ENCODE measurements around the gene LUC7L.
"Not testable (repeated sequence)": the region's sequence is repeated elsewhere in the genome, so short reads cannot be mapped to it uniquely, and the experiment has no call there.

The LUC7L gene

GRCh38 chr16:178668-179015 lies 50.6 kb downstream of the LUC7L start:
- DNase-seq = no peak

DNA sequence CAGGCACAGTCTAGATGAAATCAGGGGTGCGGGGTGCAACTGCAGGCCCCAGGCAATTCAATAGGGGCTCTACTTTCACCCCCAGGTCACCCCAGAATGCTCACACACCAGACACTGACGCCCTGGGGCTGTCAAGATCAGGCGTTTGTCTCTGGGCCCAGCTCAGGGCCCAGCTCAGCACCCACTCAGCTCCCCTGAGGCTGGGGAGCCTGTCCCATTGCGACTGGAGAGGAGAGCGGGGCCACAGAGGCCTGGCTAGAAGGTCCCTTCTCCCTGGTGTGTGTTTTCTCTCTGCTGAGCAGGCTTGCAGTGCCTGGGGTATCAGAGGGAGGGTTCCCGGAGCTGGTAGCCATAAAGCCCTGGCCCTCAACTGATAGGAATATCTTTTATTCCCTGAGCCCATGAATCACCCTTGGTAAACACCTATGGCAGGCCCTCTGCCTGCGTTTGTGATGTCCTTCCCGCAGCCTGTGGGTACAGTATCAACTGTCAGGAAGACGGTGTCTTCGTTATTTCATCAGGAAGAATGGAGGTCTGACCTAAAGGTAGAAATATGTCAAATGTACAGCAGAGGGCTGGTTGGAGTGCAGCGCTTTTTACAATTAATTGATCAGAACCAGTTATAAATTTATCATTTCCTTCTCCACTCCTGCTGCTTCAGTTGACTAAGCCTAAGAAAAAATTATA lies 51.1 kb downstream of the LUC7L start:
- DNase-seq = no peak

- no peak for DNase-seq
Measured at GRCh38 chr16:177394-177822, 51.8 kb downstream of the LUC7L start.

GRCh38 chr16:176477-177382 lies 52.5 kb downstream of the LUC7L start, which contains the start of gene HBA1:
Gene HBA1 (plus strand): TSS chr16:176680. CDS start chr16:176717, 37 bp downstream.
- not testable (repeated sequence) for DNase-seq

DNA sequence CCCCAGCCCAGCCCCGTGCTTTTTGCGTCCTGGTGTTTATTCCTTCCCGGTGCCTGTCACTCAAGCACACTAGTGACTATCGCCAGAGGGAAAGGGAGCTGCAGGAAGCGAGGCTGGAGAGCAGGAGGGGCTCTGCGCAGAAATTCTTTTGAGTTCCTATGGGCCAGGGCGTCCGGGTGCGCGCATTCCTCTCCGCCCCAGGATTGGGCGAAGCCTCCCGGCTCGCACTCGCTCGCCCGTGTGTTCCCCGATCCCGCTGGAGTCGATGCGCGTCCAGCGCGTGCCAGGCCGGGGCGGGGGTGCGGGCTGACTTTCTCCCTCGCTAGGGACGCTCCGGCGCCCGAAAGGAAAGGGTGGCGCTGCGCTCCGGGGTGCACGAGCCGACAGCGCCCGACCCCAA lies 53.2 kb downstream of the LUC7L start:
- not testable (repeated sequence) for DNase-seq

- DNase-seq = no peak
Measured at GRCh38 chr16:175011-175949, 54.0 kb downstream of the LUC7L start.

GRCh38 chr16:173928-174769 lies 55.1 kb downstream of the LUC7L start:
- peak in 1 of 2 experiments; percentile 19 for DNase-seq

DNA sequence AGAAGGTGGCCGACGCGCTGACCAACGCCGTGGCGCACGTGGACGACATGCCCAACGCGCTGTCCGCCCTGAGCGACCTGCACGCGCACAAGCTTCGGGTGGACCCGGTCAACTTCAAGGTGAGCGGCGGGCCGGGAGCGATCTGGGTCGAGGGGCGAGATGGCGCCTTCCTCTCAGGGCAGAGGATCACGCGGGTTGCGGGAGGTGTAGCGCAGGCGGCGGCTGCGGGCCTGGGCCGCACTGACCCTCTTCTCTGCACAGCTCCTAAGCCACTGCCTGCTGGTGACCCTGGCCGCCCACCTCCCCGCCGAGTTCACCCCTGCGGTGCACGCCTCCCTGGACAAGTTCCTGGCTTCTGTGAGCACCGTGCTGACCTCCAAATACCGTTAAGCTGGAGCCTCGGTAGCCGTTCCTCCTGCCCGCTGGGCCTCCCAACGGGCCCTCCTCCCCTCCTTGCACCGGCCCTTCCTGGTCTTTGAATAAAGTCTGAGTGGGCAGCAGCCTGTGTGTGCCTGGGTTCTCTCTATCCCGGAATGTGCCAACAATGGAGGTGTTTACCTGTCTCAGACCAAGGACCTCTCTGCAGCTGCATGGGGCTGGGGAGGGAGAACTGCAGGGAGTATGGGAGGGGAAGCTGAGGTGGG lies 55.9 kb downstream of the LUC7L start:
- DNase-seq = not testable (repeated sequence)

DNA sequence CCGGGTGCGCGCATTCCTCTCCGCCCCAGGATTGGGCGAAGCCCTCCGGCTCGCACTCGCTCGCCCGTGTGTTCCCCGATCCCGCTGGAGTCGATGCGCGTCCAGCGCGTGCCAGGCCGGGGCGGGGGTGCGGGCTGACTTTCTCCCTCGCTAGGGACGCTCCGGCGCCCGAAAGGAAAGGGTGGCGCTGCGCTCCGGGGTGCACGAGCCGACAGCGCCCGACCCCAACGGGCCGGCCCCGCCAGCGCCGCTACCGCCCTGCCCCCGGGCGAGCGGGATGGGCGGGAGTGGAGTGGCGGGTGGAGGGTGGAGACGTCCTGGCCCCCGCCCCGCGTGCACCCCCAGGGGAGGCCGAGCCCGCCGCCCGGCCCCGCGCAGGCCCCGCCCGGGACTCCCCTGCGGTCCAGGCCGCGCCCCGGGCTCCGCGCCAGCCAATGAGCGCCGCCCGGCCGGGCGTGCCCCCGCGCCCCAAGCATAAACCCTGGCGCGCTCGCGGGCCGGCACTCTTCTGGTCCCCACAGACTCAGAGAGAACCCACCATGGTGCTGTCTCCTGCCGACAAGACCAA lies 56.8 kb downstream of the LUC7L start, which contains the start of gene HBA2:
HBA2 (plus strand) TSS at position 503 of the 568 bp plus-strand sequence; CDS start at position 540, 37 bp downstream.
- not testable (repeated sequence) for DNase-seq

DNA sequence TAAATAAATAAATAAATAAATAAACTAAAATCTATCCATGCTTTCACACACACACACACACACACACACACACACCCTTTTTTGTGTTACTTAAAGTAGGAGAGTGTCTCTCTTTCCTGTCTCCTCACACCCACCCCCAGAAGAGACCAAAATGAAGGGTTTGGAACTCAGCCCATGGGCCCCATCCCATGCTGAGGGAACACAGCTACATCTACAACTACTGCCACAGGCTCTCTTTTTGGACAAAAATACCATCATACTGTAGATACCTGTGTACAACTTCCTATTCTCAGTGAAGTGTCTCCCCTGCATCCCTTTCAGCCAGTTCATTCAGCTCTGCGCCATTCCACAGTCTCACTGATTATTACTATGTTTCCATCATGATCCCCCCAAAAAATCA lies 58.5 kb downstream of the LUC7L start:
- no peak for DNase-seq

DNA sequence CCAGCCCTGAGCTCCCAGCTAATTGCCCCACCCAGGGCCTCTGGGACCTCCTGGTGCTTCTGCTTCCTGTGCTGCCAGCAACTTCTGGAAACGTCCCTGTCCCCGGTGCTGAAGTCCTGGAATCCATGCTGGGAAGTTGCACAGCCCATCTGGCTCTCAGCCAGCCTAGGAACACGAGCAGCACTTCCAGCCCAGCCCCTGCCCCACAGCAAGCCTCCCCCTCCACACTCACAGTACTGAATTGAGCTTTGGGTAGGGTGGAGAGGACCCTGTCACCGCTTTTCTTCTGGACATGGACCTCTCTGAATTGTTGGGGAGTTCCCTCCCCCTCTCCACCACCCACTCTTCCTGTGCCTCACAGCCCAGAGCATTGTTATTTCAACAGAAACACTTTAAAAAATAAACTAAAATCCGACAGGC lies 59.2 kb downstream of the LUC7L start:
- DNase-seq = not testable (repeated sequence)

DNA sequence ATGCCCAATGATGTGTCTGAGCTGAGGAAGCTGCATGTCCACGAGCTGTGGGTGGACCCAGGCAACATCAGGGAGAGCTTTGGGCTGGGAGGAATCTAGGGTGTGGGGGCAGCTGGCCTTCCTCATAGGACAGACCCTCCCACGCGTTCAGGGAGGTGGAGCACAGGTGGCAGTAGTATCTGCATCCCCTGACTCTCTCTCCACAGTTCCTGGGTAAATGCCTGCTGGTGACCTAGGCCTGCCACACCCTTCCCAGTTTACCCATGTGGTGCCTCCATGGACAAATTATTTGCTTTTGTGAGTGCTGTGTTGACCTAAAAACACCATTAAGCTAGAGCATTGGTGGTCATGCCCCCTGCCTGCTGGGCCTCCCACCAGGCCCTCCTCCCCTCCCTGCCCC lies 60.2 kb downstream of the LUC7L start:
- DNase-seq = no peak

- peak in 1 of 2 experiments; percentile 10 for DNase-seq
Measured at GRCh38 chr16:168424-168823, 60.8 kb downstream of the LUC7L start.

DNA sequence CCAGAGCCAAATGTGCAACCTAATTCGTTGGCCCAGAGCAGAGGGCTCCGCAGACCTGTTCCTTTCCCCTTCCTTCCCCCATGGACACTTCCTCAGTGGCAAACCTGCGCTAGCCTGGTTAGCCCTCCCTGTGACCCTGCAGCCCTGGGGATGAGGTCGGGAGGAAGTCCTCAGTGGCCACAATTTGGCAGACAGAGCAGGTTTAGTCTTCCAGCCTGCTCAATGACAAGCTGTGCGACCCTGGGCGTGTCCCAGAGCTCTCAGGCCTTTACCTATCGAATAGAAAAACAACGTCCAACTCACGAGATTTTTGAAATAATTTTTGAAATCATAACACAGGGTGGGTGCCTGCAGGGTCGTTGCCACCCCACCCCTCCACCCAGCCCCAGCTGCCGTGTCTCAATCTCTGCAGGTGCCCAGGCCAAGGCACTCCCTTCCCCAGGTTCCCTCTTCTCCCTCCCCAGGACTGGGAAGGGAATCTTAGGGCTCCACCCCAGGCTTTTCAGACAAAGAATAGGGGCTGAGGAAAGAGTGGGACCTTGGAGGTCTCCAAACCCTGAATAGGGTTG lies 62.0 kb downstream of the LUC7L start:
- no peak for DNase-seq

DNA sequence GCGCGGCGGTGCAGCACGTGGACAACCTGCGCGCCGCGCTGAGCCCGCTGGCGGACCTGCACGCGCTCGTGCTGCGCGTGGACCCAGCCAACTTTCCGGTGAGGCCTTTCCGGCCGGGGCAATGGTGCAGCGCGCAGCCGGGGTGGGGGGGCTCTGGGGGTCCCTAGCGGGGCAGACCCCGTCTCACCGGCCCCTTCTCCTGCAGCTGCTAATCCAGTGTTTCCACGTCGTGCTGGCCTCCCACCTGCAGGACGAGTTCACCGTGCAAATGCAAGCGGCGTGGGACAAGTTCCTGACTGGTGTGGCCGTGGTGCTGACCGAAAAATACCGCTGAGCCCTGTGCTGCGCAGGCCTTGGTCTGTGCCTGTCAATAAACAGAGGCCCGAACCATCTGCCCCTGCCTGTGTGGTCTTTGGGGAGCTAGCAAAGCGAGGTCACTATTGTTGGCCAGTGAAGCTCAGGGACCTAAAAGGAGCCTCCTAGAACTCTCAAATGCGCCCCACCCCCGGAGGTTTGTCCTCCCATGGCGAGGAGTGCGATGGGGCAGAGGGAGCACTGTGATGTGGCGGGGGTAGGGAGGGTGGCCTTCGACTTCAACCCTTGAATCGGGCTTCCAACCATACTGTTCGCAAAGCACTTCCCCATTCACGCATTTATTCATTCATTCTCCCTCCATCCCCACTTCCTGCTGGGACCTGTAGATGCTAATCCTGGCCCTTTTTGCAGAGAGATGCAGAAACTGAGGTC lies 62.7 kb downstream of the LUC7L start:
- DNase-seq = no peak

- no peak for DNase-seq
Measured at GRCh38 chr16:165539-166374, 63.5 kb downstream of the LUC7L start, which contains the start of gene HBM. Gene HBM (plus strand): TSS chr16:165978. CDS start chr16:165998, 20 bp downstream.

DNA sequence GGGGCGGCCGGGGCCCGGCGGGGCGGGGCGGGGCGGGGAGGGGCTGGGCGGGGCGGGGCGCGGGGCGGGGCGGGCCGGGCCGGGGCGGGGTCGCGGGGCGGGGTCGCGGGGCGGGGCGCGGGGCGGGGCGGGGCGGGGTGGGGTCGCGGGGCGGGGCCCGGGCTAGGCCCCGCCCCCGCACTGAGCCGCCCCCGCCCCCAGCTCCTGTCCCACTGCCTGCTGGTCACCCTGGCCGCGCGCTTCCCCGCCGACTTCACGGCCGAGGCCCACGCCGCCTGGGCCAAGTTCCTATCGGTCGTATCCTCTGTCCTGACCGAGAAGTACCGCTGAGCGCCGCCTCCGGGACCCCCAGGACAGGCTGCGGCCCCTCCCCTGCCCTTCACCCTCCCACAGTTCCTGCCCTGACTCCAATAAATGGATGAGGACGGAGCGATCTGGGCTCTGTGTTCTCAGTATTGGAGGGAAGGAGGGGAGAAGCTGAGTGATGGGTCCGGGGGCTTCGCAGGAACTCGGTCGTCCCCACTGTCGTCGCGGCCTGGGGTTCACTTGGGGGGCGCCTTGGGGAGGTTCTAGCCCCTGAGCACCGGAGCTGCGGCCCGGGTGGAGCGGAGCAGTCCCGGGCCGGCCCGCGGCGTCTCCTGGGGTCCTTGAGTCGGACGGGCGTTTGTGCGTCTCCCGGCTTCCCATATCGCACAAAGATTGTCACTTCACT lies 64.3 kb downstream of the LUC7L start:
- no peak for DNase-seq
